ENCODE measurements around the gene TOM1. TPM values are rescaled to one million over a fixed set of nuclear protein-coding genes. Genes with fewer than 3 reads are reported as not detected.
A peak's percentile ranks its signal among the peaks of the same experiment; 100 is the strongest.

The TOM1 gene
- total RNA-seq, 6 donors from 2014 or later: 79.2 to 194 (median 94.6) TPM

- Histone ChIP-seq H3K27me3 (no peaks in the 10 kb centered on the region), H3K4me1 (peaks cover 17 to 28% (median 24%) of the 10 kb centered on the region in 4 donors), H3K9me3 (no peaks in the 10 kb centered on the region), H3K36me3 (peaks cover 28 to 92% (median 82%) of the 10 kb centered on the region in 4 donors), H3K27ac (peak overlapping the region; percentile 75 to 87 (median 80)), H3K4me3 (no peak overlapping the region)
- 29 to 32% methylated on average over 16 of the region's 16 CpGs for WGBS, 2 donors
- DNase-seq: peak; percentile 81 to 88
- peak; percentile 52 to 71 for ATAC-seq (ENCODE audit: low FRiP score in 2 of 2)
- TF ChIP-seq POLR2A (IDR thresholded peaks at IDR 0.05) (peak in 1 of 4 donors; percentile 52), EP300 (IDR thresholded peaks at IDR 0.05) (peak in 2 of 4 donors; percentile 36 to 71), CTCF (IDR thresholded peaks at IDR 0.05) (no peak), POLR2AphosphoS5 (IDR thresholded peaks at IDR 0.05) (peak; percentile 74 to 88)
Measured at GRCh38 chr22:35330258-35330861, 30.7 kb downstream of the TOM1 start.

- no peaks in the 10 kb centered on the region for H3K27me3 ChIP-seq
- TF ChIP-seq EP300 (IDR thresholded peaks at IDR 0.05) (no peak), POLR2A (IDR thresholded peaks at IDR 0.05) (no peak), CTCF (IDR thresholded peaks at IDR 0.05) (no peak), POLR2AphosphoS5 (IDR thresholded peaks at IDR 0.05) (no peak)
- peaks cover 27 to 92% (median 84%) of the 10 kb centered on the region in 4 donors for H3K36me3 ChIP-seq
- no peak overlapping the region for H3K4me3 ChIP-seq
- H3K9me3 ChIP-seq: no peaks in the 10 kb centered on the region
- no peak overlapping the region for H3K27ac ChIP-seq
- peaks cover 17 to 28% (median 24%) of the 10 kb centered on the region in 4 donors for H3K4me1 ChIP-seq
- DNase-seq (no peak), ATAC-seq (ENCODE audit: low FRiP score in 2 of 2) (no peak)
- WGBS, 2 donors: 87 to 93% methylated on average over 6 of the region's 6 CpGs
Measured at GRCh38 chr22:35332278-35332677, 32.6 kb downstream of the TOM1 start.

GRCh38 chr22:35333220-35333619, 33.5 kb downstream of the TOM1 start:
- Histone ChIP-seq H3K36me3 (peaks cover 25 to 92% (median 84%) of the 10 kb centered on the region in 4 donors), H3K27me3 (no peaks in the 10 kb centered on the region), H3K4me3 (no peak overlapping the region), H3K9me3 (no peaks in the 10 kb centered on the region), H3K4me1 (peaks cover 17 to 28% (median 18%) of the 10 kb centered on the region in 4 donors), H3K27ac (no peak overlapping the region)
- WGBS, 2 donors: 86 to 89% methylated on average over 1 to 7 of the region's 7 CpGs
- TF ChIP-seq CTCF (IDR thresholded peaks at IDR 0.05) (no peak), EP300 (IDR thresholded peaks at IDR 0.05) (no peak), POLR2AphosphoS5 (IDR thresholded peaks at IDR 0.05) (no peak), POLR2A (IDR thresholded peaks at IDR 0.05) (no peak)
- DNase-seq: no peak
- no peak for ATAC-seq (ENCODE audit: low FRiP score in 2 of 2)

GRCh38 chr22:35334004-35334403, 34.3 kb downstream of the TOM1 start:
- H3K4me1 ChIP-seq: peaks cover 17 to 23% (median 17%) of the 10 kb centered on the region in 4 donors
- no peaks in the 10 kb centered on the region for H3K27me3 ChIP-seq
- no peak overlapping the region for H3K4me3 ChIP-seq
- H3K27ac ChIP-seq: no peak overlapping the region
- ATAC-seq (ENCODE audit: low FRiP score in 2 of 2): no peak
- TF ChIP-seq EP300 (IDR thresholded peaks at IDR 0.05): no peak
- no peak for TF ChIP-seq CTCF (IDR thresholded peaks at IDR 0.05)
- no peak for TF ChIP-seq POLR2AphosphoS5 (IDR thresholded peaks at IDR 0.05)
- no peak for TF ChIP-seq POLR2A (IDR thresholded peaks at IDR 0.05)
- no peak for DNase-seq
- H3K9me3 ChIP-seq: no peaks in the 10 kb centered on the region
- peaks cover 25 to 92% (median 84%) of the 10 kb centered on the region in 4 donors for H3K36me3 ChIP-seq
- 63 to 70% methylated on average over 7 to 9 of the region's 9 CpGs for WGBS, 2 donors

- Histone ChIP-seq H3K4me3 (no peak overlapping the region), H3K4me1 (peaks cover 4 to 9% (median 7%) of the 10 kb centered on the region in 4 donors), H3K27ac (no peak overlapping the region), H3K36me3 (peaks cover 25 to 97% (median 91%) of the 10 kb centered on the region in 4 donors), H3K9me3 (no peaks in the 10 kb centered on the region), H3K27me3 (no peaks in the 10 kb centered on the region)
- DNase-seq: no peak
- WGBS, 2 donors: 84% methylated on average over 7 of the region's 7 CpGs; no CpG with 5 or more reads in 1 of the 2 donors
- TF ChIP-seq POLR2AphosphoS5 (IDR thresholded peaks at IDR 0.05) (no peak), POLR2A (IDR thresholded peaks at IDR 0.05) (no peak), EP300 (IDR thresholded peaks at IDR 0.05) (no peak)
- ATAC-seq (ENCODE audit: low FRiP score in 2 of 2): no peak
Measured at GRCh38 chr22:35335468-35335867, 35.8 kb downstream of the TOM1 start.

Data from upper lobe of left lung (tissue), 6 donors.